AG04450 (cell line): ENCODE measurements around the gene ADAM15. TPM values are rescaled to one million over a fixed set of nuclear protein-coding genes. Genes with fewer than 3 reads are reported as not detected.

Experiments used
- CTCF ChIA-PET: fragments of 300-600, 350-600 bp; formaldehyde crosslinking; extraction: SDS; loops from one replicate; lab custom pipeline; 2022; ENCODE audit warnings: antibody characterized with exemption, inconsistent platforms; lab: Charles Lee
- POLR2A ChIA-PET: fragments of 350-600 bp; formaldehyde crosslinking; extraction: SDS; loops from one replicate; lab custom pipeline; 2021; ENCODE audit warnings: antibody characterized with exemption, inconsistent platforms; lab: Yijun Ruan, JAX
- DNase-seq: peaks from one replicate; pipeline ENCODE4 v3.0.0-alpha.2; 2011; ENCODE audit warnings: low read depth, low spot score
- H3K27ac ChIP-seq: one replicate; pipeline ENCODE4 v1.5.1; 2012; ENCODE audit warnings: low read depth, low read length, control low read depth
- H3K27me3 ChIP-seq: one replicate; pipeline ENCODE4 v1.6.0; 2012; ENCODE audit warnings: low read length; ENCODE audit not compliant: control insufficient read depth, insufficient read depth
- H3K4me3 ChIP-seq: 2 replicates; pipeline ENCODE4 v1.5.1; 2011; ENCODE audit warnings: mild to moderate bottlenecking, low read depth, low read length, control low read depth
- H3K9me3 ChIP-seq: 2 replicates; pipeline ENCODE4 v1.5.1; 2012; ENCODE audit warnings: low read length; ENCODE audit not compliant: control insufficient read depth, insufficient read depth
- polyA plus RNA-seq: library from polyadenylated mRNA; depleted of rRNA; stranded (reverse); fragments of >200 nt; gene quantifications from 2 replicates; pipeline ENCODE4 v1.2.3, GENCODE V29; 2011
- TF ChIP-seq, protein P1 (sequence below): IDR thresholded peaks from 2 replicates; pipeline ENCODE4 v1.5.1; 2011; ENCODE audit warnings: low read depth, low read length, control low read depth, inconsistent platforms

The ADAM15 gene
- polyA plus RNA-seq, 1 experiment = 25.9 TPM

DNA sequence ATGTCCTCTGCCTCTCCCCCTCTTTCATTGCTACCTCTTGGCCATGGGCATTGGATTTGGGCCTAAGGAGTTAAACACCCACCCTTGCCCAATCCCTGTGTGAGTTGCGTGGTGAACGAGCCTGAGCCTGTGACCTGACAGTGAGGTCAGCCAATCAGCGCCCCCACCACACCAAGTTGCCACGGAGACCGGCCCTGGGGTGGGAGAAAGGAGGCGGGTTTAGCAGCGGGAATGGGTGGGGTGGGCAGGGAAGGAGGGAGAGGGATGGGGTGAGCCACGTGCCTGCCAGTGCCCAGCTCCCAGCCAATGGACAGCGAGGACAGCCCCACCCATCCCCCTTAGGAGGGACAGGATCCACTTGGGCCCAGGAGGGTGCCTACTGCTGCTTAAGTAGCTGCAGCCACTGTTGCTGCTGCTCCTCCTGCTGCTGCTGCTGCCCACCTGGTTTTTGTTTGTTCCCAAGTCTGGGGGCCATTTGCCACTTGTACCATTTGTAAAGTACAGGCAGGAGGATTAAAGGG is 39.0 kb upstream of the ADAM15 start:
- CTCF ChIA-PET = interaction anchor here (0.8 to 1.0 kb wide), 2 partner anchors 16 to 47 kb away, joined by 3 to 4 read pairs; no protein-coding TSS in a partner anchor

DNA sequence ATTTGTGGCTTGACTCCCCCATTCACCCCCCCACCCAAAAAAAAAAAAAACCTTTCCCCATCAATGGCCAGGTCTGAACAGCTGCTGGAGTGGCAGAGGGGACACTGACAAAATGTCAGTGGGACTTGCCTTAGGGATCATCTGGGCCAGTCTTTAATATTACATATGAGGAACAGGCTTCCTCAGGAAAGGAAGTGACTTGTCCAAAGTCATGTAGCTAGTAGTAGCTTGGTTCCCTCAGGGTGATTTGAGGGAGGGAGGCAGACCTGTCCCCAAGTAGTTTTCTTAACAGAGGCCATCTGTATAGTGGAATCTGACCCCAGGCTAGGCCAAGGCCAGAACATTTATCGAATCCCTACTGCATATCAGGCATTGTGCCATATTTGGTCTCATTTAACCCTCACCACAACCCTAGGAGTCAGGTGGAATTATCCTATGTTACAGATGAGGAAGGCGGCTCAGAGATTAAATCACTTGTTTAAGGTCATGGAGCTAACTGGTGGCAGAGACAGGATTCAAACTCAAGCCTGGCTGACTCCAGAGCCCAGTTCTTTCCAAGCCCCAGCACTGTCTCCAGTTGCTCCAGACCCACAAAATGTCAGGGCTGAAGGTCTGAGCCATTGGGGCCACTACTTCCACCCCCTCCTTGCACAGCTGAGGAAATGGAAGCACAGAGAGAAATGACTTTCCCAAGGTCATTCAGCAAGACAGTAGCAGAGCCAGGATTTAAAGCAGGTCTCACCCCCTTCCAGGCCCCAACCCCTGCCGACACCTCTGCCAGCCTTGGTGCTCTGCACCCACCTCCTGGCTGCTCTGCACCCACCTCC is 38.1 kb upstream of the ADAM15 start:
- ChIA-PET POLR2A (interaction anchor here (0.7 kb wide), 1 partner anchor 782 kb away, joined by 12 read pairs; no protein-coding TSS in a partner anchor), CTCF (interaction anchor here (0.6 to 1.0 kb wide), 3 partner anchors 17 to 263 kb away, joined by 3 to 4 read pairs (median 3); no protein-coding TSS in a partner anchor)
- Histone ChIP-seq H3K27ac (no peak overlapping the region), H3K27me3 (no peaks in the 10 kb centered on the region), H3K9me3 (no peaks in the 10 kb centered on the region), H3K4me3 (no peak overlapping the region)
- no peak for DNase-seq
- TF ChIP-seq, protein P1, sequence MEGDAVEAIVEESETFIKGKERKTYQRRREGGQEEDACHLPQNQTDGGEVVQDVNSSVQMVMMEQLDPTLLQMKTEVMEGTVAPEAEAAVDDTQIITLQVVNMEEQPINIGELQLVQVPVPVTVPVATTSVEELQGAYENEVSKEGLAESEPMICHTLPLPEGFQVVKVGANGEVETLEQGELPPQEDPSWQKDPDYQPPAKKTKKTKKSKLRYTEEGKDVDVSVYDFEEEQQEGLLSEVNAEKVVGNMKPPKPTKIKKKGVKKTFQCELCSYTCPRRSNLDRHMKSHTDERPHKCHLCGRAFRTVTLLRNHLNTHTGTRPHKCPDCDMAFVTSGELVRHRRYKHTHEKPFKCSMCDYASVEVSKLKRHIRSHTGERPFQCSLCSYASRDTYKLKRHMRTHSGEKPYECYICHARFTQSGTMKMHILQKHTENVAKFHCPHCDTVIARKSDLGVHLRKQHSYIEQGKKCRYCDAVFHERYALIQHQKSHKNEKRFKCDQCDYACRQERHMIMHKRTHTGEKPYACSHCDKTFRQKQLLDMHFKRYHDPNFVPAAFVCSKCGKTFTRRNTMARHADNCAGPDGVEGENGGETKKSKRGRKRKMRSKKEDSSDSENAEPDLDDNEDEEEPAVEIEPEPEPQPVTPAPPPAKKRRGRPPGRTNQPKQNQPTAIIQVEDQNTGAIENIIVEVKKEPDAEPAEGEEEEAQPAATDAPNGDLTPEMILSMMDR = no peak

More for the DNA sequence above, 39.0 kb upstream of the ADAM15 start:
- POLR2A ChIA-PET = interaction anchor here (0.6 kb wide), 1 partner anchor 708 kb away, joined by 4 read pairs; no protein-coding TSS in a partner anchor
- TF ChIP-seq, protein P1 = no peak
- H3K27ac ChIP-seq = no peak overlapping the region
- DNase-seq = no peak
- H3K27me3 ChIP-seq = no peaks in the 10 kb centered on the region
- H3K4me3 ChIP-seq = no peak overlapping the region
- no peaks in the 10 kb centered on the region for H3K9me3 ChIP-seq

DNA sequence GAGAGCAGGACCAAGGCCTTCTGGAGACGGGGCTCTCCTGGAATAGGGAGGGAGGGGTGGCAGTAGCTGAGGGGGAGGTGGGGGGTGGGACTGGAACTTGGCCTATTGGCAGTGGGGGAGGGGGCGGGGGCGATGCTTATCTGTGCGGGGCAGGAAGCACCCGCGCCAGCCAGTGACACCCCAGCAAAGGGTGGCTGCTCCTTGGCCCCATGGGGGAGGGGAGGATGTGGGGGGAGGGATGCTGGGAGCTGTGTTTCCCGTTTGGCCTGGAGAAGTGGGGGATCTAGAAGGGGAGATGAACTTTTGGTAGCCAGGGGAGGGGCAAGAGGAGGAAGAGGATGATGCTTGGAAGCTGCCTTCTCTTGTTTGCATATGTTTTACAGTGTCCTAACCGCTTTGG is 37.5 kb upstream of the ADAM15 start:
- no peaks in the 10 kb centered on the region for H3K27me3 ChIP-seq
- TF ChIP-seq, protein P1 = no peak
- no peak overlapping the region for H3K4me3 ChIP-seq
- ChIA-PET CTCF (no interaction called here), POLR2A (no interaction called here)
- no peaks in the 10 kb centered on the region for H3K9me3 ChIP-seq
- DNase-seq = no peak
- no peak overlapping the region for H3K27ac ChIP-seq

DNA sequence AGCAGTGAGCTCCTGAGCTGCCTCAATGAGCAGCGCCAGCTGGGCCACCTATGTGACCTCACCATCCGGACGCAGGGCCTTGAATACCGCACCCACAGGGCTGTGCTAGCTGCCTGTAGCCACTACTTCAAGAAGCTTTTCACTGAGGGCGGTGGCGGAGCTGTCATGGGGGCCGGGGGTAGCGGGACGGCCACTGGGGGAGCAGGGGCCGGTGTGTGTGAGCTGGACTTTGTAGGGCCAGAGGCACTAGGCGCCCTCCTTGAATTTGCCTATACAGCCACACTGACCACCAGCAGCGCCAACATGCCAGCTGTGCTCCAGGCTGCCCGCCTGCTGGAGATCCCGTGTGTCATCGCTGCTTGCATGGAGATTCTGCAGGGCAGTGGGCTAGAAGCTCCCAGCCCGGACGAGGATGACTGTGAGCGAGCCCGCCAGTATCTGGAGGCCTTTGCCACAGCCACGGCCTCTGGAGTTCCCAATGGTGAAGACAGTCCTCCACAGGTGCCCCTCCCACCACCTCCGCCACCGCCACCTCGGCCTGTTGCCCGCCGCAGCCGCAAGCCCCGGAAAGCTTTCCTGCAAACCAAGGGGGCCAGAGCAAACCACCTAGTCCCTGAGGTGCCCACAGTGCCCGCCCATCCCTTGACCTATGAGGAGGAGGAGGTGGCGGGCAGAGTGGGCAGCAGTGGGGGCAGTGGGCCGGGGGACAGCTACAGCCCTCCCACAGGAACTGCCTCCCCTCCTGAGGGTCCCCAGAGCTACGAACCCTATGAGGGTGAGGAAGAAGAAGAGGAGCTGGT is 36.2 kb upstream of the ADAM15 start:
- Histone ChIP-seq H3K27ac (no peak overlapping the region), H3K4me3 (no peak overlapping the region), H3K9me3 (no peaks in the 10 kb centered on the region), H3K27me3 (no peaks in the 10 kb centered on the region)
- no peak for DNase-seq
- ChIA-PET POLR2A (no interaction called here), CTCF (interaction anchor here (1.3 to 3.1 kb wide), 3 partner anchors 16 to 29 kb away, joined by 4 to 32 read pairs (median 20); no protein-coding TSS in a partner anchor)
- TF ChIP-seq, protein P1 = no peak
